Measurements from ENCODE around the gene TBC1D22A.

DNA sequence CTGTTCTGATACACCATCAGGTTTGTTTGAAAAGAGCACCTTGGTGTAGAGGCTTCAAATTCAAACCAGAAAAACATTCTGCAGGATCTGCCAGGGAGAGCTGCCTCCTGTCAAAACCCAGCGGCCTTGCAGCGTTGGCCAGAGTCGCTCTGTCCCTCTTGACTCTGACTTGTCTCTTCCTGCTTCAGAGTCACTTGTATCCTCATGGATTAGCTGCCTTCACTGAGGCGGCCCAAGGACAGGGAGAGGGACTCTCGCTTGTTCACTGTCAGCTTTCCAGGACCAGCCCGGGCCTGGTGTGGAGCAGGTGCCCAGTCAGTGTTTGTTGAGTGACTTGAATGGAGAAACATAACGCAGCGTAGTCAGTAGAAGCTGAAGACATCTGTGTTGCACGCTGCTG is 18.0 kb downstream of the TBC1D22A start:
- TF ChIP-seq, protein P1, sequence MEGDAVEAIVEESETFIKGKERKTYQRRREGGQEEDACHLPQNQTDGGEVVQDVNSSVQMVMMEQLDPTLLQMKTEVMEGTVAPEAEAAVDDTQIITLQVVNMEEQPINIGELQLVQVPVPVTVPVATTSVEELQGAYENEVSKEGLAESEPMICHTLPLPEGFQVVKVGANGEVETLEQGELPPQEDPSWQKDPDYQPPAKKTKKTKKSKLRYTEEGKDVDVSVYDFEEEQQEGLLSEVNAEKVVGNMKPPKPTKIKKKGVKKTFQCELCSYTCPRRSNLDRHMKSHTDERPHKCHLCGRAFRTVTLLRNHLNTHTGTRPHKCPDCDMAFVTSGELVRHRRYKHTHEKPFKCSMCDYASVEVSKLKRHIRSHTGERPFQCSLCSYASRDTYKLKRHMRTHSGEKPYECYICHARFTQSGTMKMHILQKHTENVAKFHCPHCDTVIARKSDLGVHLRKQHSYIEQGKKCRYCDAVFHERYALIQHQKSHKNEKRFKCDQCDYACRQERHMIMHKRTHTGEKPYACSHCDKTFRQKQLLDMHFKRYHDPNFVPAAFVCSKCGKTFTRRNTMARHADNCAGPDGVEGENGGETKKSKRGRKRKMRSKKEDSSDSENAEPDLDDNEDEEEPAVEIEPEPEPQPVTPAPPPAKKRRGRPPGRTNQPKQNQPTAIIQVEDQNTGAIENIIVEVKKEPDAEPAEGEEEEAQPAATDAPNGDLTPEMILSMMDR (conservative IDR thresholded peaks at IDR 0.05; ENCODE audit: low read length): no peak
- TF ChIP-seq EZH2phosphoT487 (IDR thresholded peaks at IDR 0.05; ENCODE audit: borderline replicate concordance, low read depth, low read length): no peak

Measured in OCI-LY7 (cell line).